HCT116 (cell line): ENCODE data around the gene JPT1. TPM values are rescaled to one million over a fixed set of nuclear protein-coding genes. Genes with fewer than 3 reads are reported as not detected.

Experiments
- ATAC-seq: fragments of 200-7000 bp; cut with Tn5 transposase; 2 replicates; pipeline ENCODE4 v1.9.1; 2020; ENCODE audit warnings: mild to moderate bottlenecking, moderate library complexity
- BruUV-seq: library from RNA; stranded (reverse); fragments of 400-500 nt; replicated peaks from 2 replicates; lab custom pipeline; 2021; lab: Mats Ljungman, UMichigan
- CTCF ChIA-PET: fragments of 300-600 bp; sonication (Branson Sonifier 250); formaldehyde crosslinking; loops from one replicate; lab custom pipeline; 2021; ENCODE audit warnings: antibody characterized with exemption; lab: Charles Lee
- POLR2A ChIA-PET: fragments of 300-600, 350-600 bp; sonication (Branson Sonifier 250); formaldehyde crosslinking; loops from one replicate; lab custom pipeline; 2021; ENCODE audit warnings: antibody characterized with exemption; lab: Charles Lee
- RAD21 ChIA-PET, 2 experiments: fragments of 300-600 bp; sonication (Branson Sonifier 250); formaldehyde crosslinking; loops; one replicate each; lab custom pipeline; 2023; ENCODE audit warnings: low total read pairs in 2 of 2; ENCODE audit not compliant: uncharacterized antibody in 2 of 2, unreplicated experiment in 2 of 2, low non-redundant PET in 1 of 2; lab: Charles Lee
- DNase-seq: peaks from one replicate; pipeline ENCODE4 v3.0.0-alpha.2; 2010; ENCODE audit warnings: low read depth, low spot score
- H2AFZ ChIP-seq: fragments of 200-600 bp; shearing (Covaris generic), sonication (generic); 2 replicates; pipeline ENCODE4 v1.6.1; 2017; ENCODE audit warnings: low read depth, mixed run types, mixed read lengths, antibody characterized with exemption, low read length; ENCODE audit not compliant: poor library complexity, severe bottlenecking
- H3K27ac ChIP-seq: 2 replicates; pipeline ENCODE4 v1.5.1; 2012; ENCODE audit warnings: low read depth, low read length
- H3K27me3 ChIP-seq: fragments of 200-600 bp; sonication (generic); 2 replicates; pipeline ENCODE4 v1.6.1; 2016; ENCODE audit warnings: mixed run types, low read length, mixed read lengths; ENCODE audit not compliant: insufficient read depth
- H3K36me3 ChIP-seq, 2 experiments: fragments of 200-500 bp in 1 of 2; fragments of 200-600 bp in 1 of 2; sonication (Bioruptor generic) in 1 of 2; sonication (generic) in 1 of 2; 2 replicates each; pipeline versions ENCODE4 v1.5.1 to v1.6.1; 2014 to 2016; ENCODE audit warnings: low read length in 2 of 2, inconsistent platforms in 1 of 2, mixed read lengths in 1 of 2, mixed run types in 1 of 2; ENCODE audit not compliant: insufficient read depth in 2 of 2, control insufficient read depth in 1 of 2
- H3K4me1 ChIP-seq, 2 experiments: fragments of 200-600 bp in 1 of 2; sonication (generic) in 1 of 2; 2 replicates each; pipeline versions ENCODE4 v1.5.1 to v1.6.1; 2012 to 2017; ENCODE audit warnings: low read length in 2 of 2, inconsistent platforms in 1 of 2, mild to moderate bottlenecking in 1 of 2, mixed read lengths in 1 of 2, mixed run types in 1 of 2, moderate library complexity in 1 of 2; ENCODE audit not compliant: insufficient read depth in 2 of 2, control insufficient read depth in 1 of 2
- H3K4me2 ChIP-seq: fragments of 200-600 bp; sonication (generic); 2 replicates; pipeline ENCODE4 v1.6.1; 2017; ENCODE audit warnings: mixed run types, low read length, mixed read lengths
- H3K4me3 ChIP-seq, 2 experiments: fragments of 200-600 bp in 1 of 2; sonication (generic) in 1 of 2; replicated peaks in 1 of 2; 2 replicates each; pipeline ENCODE4 v1.5.1; 2011 to 2016; ENCODE audit warnings: low read length in 2 of 2, control low read depth in 1 of 2, low read depth in 1 of 2, mild to moderate bottlenecking in 1 of 2, mixed read lengths in 1 of 2, mixed run types in 1 of 2
- H3K79me2 ChIP-seq: fragments of 200-600 bp; sonication (generic); 2 replicates; pipeline ENCODE4 v1.6.1; 2017; ENCODE audit warnings: mild to moderate bottlenecking, mixed run types, low read length, moderate library complexity, mixed read lengths; ENCODE audit not compliant: insufficient read depth
- H3K9ac ChIP-seq: fragments of 200-600 bp; sonication (generic); 2 replicates; pipeline ENCODE4 v1.6.1; 2016; ENCODE audit warnings: low read length, mixed read lengths
- H3K9me2 ChIP-seq: fragments of 200-600 bp; sonication (generic), shearing (Covaris generic); 2 replicates; pipeline ENCODE4 v1.6.1; 2017; ENCODE audit warnings: mixed run types, mild to moderate bottlenecking, moderate library complexity; ENCODE audit not compliant: insufficient read depth
- H3K9me3 ChIP-seq, 2 experiments: fragments of 200-500 bp in 1 of 2; fragments of 200-600 bp in 1 of 2; sonication (Bioruptor generic) in 1 of 2; sonication (generic) in 1 of 2; 2 replicates each; pipeline ENCODE4 v1.6.1; 2014 to 2017; ENCODE audit warnings: low read length in 2 of 2, mixed read lengths in 2 of 2, inconsistent platforms in 1 of 2, low read depth in 1 of 2, mild to moderate bottlenecking in 1 of 2, mixed run types in 1 of 2, moderate library complexity in 1 of 2; ENCODE audit not compliant: control insufficient read depth in 1 of 2, insufficient read depth in 1 of 2
- H4K20me1 ChIP-seq: fragments of 200-600 bp; sonication (generic), shearing (Covaris generic); 2 replicates; pipeline ENCODE4 v1.6.1; 2017; ENCODE audit warnings: mixed run types, mild to moderate bottlenecking, moderate library complexity; ENCODE audit not compliant: insufficient read depth
- FOSL1 ChIP-seq: IDR thresholded peaks from 2 replicates; pipeline ENCODE4 v1.6.1; 2012; ENCODE audit warnings: low read depth
- POLR2A ChIP-seq: IDR thresholded peaks from 2 replicates; pipeline ENCODE4 v1.7.0; 2011; ENCODE audit warnings: borderline replicate concordance; ENCODE audit not compliant: insufficient read depth, insufficient read length; ENCODE audit errors: extremely low read depth
- POLR2AphosphoS5 ChIP-seq: IDR thresholded peaks from 2 replicates; pipeline ENCODE4 v1.6.1; 2011; ENCODE audit warnings: mild to moderate bottlenecking, low read depth, low read length, moderate library complexity
- RAD21 ChIP-seq: IDR thresholded peaks from 2 replicates; pipeline ENCODE4 v1.6.1; 2012; ENCODE audit warnings: low read depth, mild to moderate bottlenecking
- SRF ChIP-seq: IDR thresholded peaks from 2 replicates; pipeline ENCODE4 v1.6.1; 2012; ENCODE audit warnings: low read depth
- intact Hi-C: fragments of 100-400 bp; cut with micrococcal nuclease; formaldehyde crosslinking; loops from 2 replicates; pipeline ENCODE4 v1.10.0; 2022
- total RNA-seq: library from RNA; stranded (reverse); gene quantifications from one replicate; pipeline ENCODE4 v1.2.1, GENCODE V29; 2021; ENCODE audit not compliant: unreplicated experiment
- TF ChIP-seq, protein P1 (sequence below): IDR thresholded peaks from 2 replicates; pipeline ENCODE4 v1.6.1; 2012
- TF ChIP-seq, protein P2 (sequence below): IDR thresholded peaks from 2 replicates; pipeline ENCODE4 v1.6.1; 2011; ENCODE audit warnings: mild to moderate bottlenecking, low read length, moderate library complexity; ENCODE audit not compliant: insufficient replicate concordance; ENCODE audit errors: extremely low read depth
- TF ChIP-seq, protein P3 (sequence below): IDR thresholded peaks from 2 replicates; pipeline ENCODE4 v1.6.1; 2012

The JPT1 gene
- total RNA-seq, 1 experiment from 2014 or later, result 575 TPM

DNA sequence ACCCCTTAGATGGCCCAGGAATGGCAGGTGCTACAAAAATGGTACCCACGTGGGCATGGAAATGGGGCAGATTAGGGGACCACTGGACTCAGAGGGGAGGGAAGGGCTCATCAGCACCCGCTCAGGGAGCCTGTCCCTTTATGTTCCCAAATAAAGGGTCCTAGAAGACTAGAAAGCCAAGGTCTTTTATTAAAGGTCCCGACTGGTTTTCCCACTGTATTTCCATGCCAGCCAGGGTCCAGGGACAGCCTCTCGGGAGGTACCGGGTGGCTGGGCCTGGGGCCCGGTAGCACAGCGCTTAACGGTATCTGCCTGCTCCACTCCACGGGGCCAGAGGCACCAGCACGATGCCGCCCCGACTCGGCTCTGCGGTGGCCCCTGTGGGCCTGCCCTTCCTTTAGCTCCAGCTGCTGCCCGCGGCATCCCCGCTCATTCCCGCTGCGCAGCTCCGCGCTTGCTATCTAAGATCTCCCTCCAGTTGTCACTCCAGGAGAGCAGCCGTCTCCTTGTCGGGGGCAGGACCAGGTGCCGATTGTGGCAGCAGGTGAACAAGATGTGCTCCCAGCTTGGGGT, 24.2 kb downstream of the JPT1 start:
- Histone ChIP-seq H3K36me3 (peaks cover 1 to 33% of the 10 kb centered on the region in 2 experiments; a peak in 1 of 4 replicates), H3K9me2 (no peaks in the 10 kb centered on the region), H3K27ac (peak overlapping the region; percentile 99), H3K9ac (peak overlapping the region; percentile 99), H3K27me3 (no peaks in the 10 kb centered on the region), H3K4me1 (peaks cover 37 to 77% of the 10 kb centered on the region in 2 experiments), H3K79me2 (peaks cover 71% of the 10 kb centered on the region), H3K4me3 (peak overlapping the region; percentile 85), H2AFZ (no peak overlapping the region), H4K20me1 (no peaks in the 10 kb centered on the region), H3K9me3 (no peaks in the 10 kb centered on the region), H3K4me2 (peak overlapping the region; percentile 86)
- TF ChIP-seq, protein P1, sequence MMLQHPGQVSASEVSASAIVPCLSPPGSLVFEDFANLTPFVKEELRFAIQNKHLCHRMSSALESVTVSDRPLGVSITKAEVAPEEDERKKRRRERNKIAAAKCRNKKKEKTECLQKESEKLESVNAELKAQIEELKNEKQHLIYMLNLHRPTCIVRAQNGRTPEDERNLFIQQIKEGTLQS, result no peak
- TF ChIP-seq, protein P2, sequence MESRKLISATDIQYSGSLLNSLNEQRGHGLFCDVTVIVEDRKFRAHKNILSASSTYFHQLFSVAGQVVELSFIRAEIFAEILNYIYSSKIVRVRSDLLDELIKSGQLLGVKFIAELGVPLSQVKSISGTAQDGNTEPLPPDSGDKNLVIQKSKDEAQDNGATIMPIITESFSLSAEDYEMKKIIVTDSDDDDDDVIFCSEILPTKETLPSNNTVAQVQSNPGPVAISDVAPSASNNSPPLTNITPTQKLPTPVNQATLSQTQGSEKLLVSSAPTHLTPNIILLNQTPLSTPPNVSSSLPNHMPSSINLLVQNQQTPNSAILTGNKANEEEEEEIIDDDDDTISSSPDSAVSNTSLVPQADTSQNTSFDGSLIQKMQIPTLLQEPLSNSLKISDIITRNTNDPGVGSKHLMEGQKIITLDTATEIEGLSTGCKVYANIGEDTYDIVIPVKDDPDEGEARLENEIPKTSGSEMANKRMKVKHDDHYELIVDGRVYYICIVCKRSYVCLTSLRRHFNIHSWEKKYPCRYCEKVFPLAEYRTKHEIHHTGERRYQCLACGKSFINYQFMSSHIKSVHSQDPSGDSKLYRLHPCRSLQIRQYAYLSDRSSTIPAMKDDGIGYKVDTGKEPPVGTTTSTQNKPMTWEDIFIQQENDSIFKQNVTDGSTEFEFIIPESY, result no peak
- TF ChIP-seq POLR2AphosphoS5, result peak; percentile 51
- no TSS peak for BruUV-seq
- intact Hi-C loops, result no loop called here
- ATAC-seq (no peak), DNase-seq (no peak)
- CTCF ChIA-PET, result interaction anchor here (1.3 to 4.9 kb wide), 7 partner anchors 15 to 168 kb away, joined by 3 to 50 read pairs (median 9); partner anchors contain the start of gene ARMC7
- POLR2A ChIA-PET, result interaction anchor here (0.7 to 2.2 kb wide), 11 partner anchors 8 to 169 kb away, joined by 3 to 7 read pairs (median 4); partner anchors contain the start of genes ARMC7 and JPT1
- RAD21 ChIA-PET, result interaction anchor here in 1 of 2 experiments (0.6 to 0.9 kb wide), 2 partner anchors 16 to 20 kb away, joined by 3 read pairs; no protein-coding TSS in a partner anchor

DNA sequence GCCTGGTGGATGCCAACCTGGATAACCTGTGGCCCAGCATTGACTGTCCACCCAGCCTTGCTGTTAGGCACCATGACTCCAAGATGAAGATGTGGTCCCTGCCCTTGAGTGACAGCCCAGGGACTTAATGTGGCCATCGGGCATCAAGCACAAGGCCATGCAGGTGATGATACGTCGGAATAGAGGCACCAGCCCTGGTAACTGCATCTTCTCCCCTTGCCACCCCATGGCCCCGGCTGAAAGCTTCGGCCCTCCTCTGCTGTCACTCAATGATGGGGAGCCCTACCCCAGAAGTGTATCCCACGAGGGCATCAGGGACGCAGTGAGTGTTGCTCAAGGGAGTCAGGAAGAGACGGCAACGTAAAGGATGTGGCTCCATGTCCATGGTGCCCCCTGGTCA, 24.7 kb downstream of the JPT1 start:
- ChIA-PET CTCF (interaction anchor here (1.0 to 4.9 kb wide), 5 partner anchors 14 to 94 kb away, joined by 3 to 50 read pairs (median 3); no protein-coding TSS in a partner anchor), RAD21 (interaction anchor here in 1 of 2 experiments (0.6 kb wide), 1 partner anchor 19 kb away, joined by 3 read pairs; no protein-coding TSS in a partner anchor), POLR2A (interaction anchor here (1.0 to 1.2 kb wide), 2 partner anchors 9 to 70 kb away, joined by 4 to 6 read pairs; no protein-coding TSS in a partner anchor)
- H3K4me3 ChIP-seq, result no peak overlapping the region
- H3K9me3 ChIP-seq, result no peaks in the 10 kb centered on the region
- intact Hi-C loops, result no loop called here
- no peak overlapping the region for H3K4me2 ChIP-seq
- no peaks in the 10 kb centered on the region for H4K20me1 ChIP-seq
- no peaks in the 10 kb centered on the region for H3K27me3 ChIP-seq
- H3K9me2 ChIP-seq, result no peaks in the 10 kb centered on the region
- ATAC-seq (no peak), DNase-seq (no peak)
- BruUV-seq, result no TSS peak
- peaks cover 0 to 28% of the 10 kb centered on the region in 2 experiments; a peak in 1 of 4 replicates for H3K36me3 ChIP-seq
- H3K79me2 ChIP-seq, result peaks cover 77% of the 10 kb centered on the region
- peaks cover 43 to 77% of the 10 kb centered on the region in 2 experiments for H3K4me1 ChIP-seq
- no peak overlapping the region for H3K9ac ChIP-seq
- H3K27ac ChIP-seq, result 0 out of 2 replicates have a peak overlapping the region, but pooled peaks have one; percentile 99
- H2AFZ ChIP-seq, result no peak overlapping the region
- TF ChIP-seq, protein P2, result no peak
- TF ChIP-seq RAD21, result no peak
- TF ChIP-seq FOSL1, result no peak
- no peak for TF ChIP-seq POLR2A
- TF ChIP-seq, protein P3, sequence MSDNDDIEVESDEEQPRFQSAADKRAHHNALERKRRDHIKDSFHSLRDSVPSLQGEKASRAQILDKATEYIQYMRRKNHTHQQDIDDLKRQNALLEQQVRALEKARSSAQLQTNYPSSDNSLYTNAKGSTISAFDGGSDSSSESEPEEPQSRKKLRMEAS, result no peak
- TF ChIP-seq POLR2AphosphoS5, result no peak
- TF ChIP-seq SRF, result no peak
